ENCODE measurements around the gene SENP7.
"Not testable (repeated sequence)": the region's sequence is repeated elsewhere in the genome, so short reads cannot be mapped to it uniquely, and the experiment has no call there.

Gene SENP7

GRCh38 chr3:101438641-101439040 lies 74.4 kb downstream of the SENP7 start:
- not testable (repeated sequence) for DNase-seq

- no peak for DNase-seq
Measured at GRCh38 chr3:101433652-101434051, 79.4 kb downstream of the SENP7 start.

GRCh38 chr3:101423984-101424888 lies 88.8 kb downstream of the SENP7 start:
- no peak for DNase-seq

- DNase-seq = no peak
Measured at GRCh38 chr3:101418851-101419250, 94.2 kb downstream of the SENP7 start.

- DNase-seq = no peak
Measured at GRCh38 chr3:101414121-101414520, 98.9 kb downstream of the SENP7 start.

GRCh38 chr3:101413656-101414055 lies 99.4 kb downstream of the SENP7 start:
- DNase-seq = no peak

- no peak for DNase-seq
Measured at GRCh38 chr3:101391413-101391950, 121.5 kb downstream of the SENP7 start.

GRCh38 chr3:101388706-101389105 lies 124.3 kb downstream of the SENP7 start:
- DNase-seq = no peak

- no peak for DNase-seq
Measured at GRCh38 chr3:101387351-101387750, 125.7 kb downstream of the SENP7 start.

- DNase-seq = no peak
Measured at GRCh38 chr3:101384426-101384825, 128.6 kb downstream of the SENP7 start.

GRCh38 chr3:101383656-101384055 lies 129.4 kb downstream of the SENP7 start:
- DNase-seq = no peak

GRCh38 chr3:101383156-101383575 lies 129.8 kb downstream of the SENP7 start:
- no peak for DNase-seq

- no peak for DNase-seq
Measured at GRCh38 chr3:101381809-101382208, 131.2 kb downstream of the SENP7 start.

- DNase-seq = no peak
Measured at GRCh38 chr3:101379658-101380376, 133.2 kb downstream of the SENP7 start.

GRCh38 chr3:101377796-101378195 lies 135.2 kb downstream of the SENP7 start:
- DNase-seq = no peak

- DNase-seq = no peak
Measured at GRCh38 chr3:101377209-101377608, 135.8 kb downstream of the SENP7 start.

GRCh38 chr3:101375586-101375985 lies 137.4 kb downstream of the SENP7 start:
- DNase-seq = no peak

GRCh38 chr3:101362406-101362805 lies 150.6 kb downstream of the SENP7 start:
- DNase-seq = no peak

- DNase-seq = no peak
Measured at GRCh38 chr3:101351829-101352228, 161.2 kb downstream of the SENP7 start.

- no peak for DNase-seq
Measured at GRCh38 chr3:101340591-101340990, 172.4 kb downstream of the SENP7 start.

GRCh38 chr3:101333883-101334282 lies 179.1 kb downstream of the SENP7 start:
- DNase-seq = no peak

GRCh38 chr3:101329016-101329673 lies 183.9 kb downstream of the SENP7 start:
- DNase-seq = no peak

Data from stimulated activated CD4-positive, alpha-beta T cell treated with anti-CD3 and anti-CD28 coated beads, Interleukin-4, amount 100 ng/mL, for 4 hours (primary cell).